Hematopoietic multipotent progenitor cell treated with erythropoietin and hydrocortisone succinate and interleukin-3 and kit ligand, for 17 days (in vitro differentiated cells): ENCODE data around the gene TNPO3.
"Not testable (repeated sequence)": the region's sequence is repeated elsewhere in the genome, so short reads cannot be mapped to it uniquely, and the experiment has no call there.

ENCODE experiments used
- DNase-seq: peaks from one replicate; pipeline ENCODE4 v3.0.0-alpha.2; 2015; ENCODE audit warnings: low spot score

TNPO3 gene

GRCh38 chr7:128959296-128959695 is 95.6 kb downstream of the TNPO3 start:
- no peak for DNase-seq

GRCh38 chr7:128955981-128956380 is 98.9 kb downstream of the TNPO3 start:
- no peak for DNase-seq

- no peak for DNase-seq
Measured at GRCh38 chr7:128954830-128955802, 99.8 kb downstream of the TNPO3 start.

- no peak for DNase-seq
Measured at GRCh38 chr7:128954150-128954549, 100.8 kb downstream of the TNPO3 start.

- DNase-seq, result no peak
Measured at GRCh38 chr7:128951296-128951695, 103.6 kb downstream of the TNPO3 start.

GRCh38 chr7:128948976-128949760 is 105.7 kb downstream of the TNPO3 start:
- DNase-seq, result no peak

- DNase-seq, result no peak
Measured at GRCh38 chr7:128948312-128948973, 106.5 kb downstream of the TNPO3 start.

- no peak for DNase-seq
Measured at GRCh38 chr7:128947854-128948253, 107.1 kb downstream of the TNPO3 start.

GRCh38 chr7:128946936-128947830 is 107.7 kb downstream of the TNPO3 start:
- DNase-seq, result no peak

- no peak for DNase-seq
Measured at GRCh38 chr7:128945668-128946366, 109.1 kb downstream of the TNPO3 start.

- DNase-seq, result no peak
Measured at GRCh38 chr7:128944487-128945236, 110.2 kb downstream of the TNPO3 start.

- not testable (repeated sequence) for DNase-seq
Measured at GRCh38 chr7:128943251-128943650, 111.7 kb downstream of the TNPO3 start.

- DNase-seq, result no peak
Measured at GRCh38 chr7:128941946-128942526, 112.9 kb downstream of the TNPO3 start.

GRCh38 chr7:128941323-128941890 is 113.5 kb downstream of the TNPO3 start:
- DNase-seq, result no peak

GRCh38 chr7:128940494-128941322 is 114.2 kb downstream of the TNPO3 start:
- no peak for DNase-seq

GRCh38 chr7:128939861-128940410 is 115.0 kb downstream of the TNPO3 start:
- DNase-seq, result no peak

GRCh38 chr7:128939075-128939860 is 115.6 kb downstream of the TNPO3 start:
- DNase-seq, result no peak
